ENCODE data around the gene KIF7. TPM values are rescaled to one million over a fixed set of nuclear protein-coding genes. Genes with fewer than 3 reads are reported as not detected.
A peak's percentile ranks its signal among the peaks of the same experiment; 100 is the strongest.

The KIF7 gene
- total RNA-seq, 1 donor from 2014 or later, result 2.2 TPM

DNA sequence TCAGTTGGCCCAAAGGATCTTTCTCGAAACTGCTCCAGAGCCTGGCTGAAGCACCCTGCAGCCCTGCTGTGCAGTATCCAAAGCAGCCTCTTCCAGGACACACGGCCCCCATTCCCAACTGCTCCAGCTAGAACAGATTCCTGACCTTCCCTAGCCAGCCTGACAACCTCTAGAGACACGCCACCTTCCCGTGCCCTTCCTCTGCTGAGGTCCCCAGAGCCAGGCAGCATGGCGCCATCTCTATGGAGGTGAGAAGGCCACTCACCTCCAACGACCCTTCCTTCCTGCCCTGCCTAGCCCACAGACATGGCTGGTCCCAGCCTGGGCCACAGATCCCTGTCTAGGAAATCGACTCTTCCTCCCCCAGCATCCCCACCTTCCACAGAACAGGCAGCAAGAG, 3.1 kb downstream of the KIF7 start:
- intact Hi-C loops (cut with micrococcal nuclease), result no loop called here
- ATAC-seq (no peak), DNase-seq (no peak)

DNA sequence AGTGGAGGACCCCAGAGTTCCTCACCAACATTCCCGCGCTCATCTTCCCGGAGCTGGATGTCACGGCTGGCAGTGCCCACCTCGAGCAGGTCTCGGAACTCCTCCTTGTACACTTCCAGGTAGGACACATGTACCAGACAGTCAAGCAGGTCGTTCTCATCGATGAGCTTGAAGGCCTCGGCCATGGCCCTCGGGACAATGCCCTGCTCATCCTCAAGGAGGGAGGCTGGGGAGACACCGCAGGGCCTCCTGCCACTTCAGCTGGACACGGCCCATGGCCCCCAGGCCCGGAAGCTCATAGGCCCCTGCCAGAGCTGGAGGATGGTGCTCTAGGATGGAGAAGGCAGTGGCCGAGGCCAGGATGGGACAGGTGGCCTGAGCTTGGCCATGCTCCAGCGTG, 5.6 kb downstream of the KIF7 start:
- ATAC-seq, result no peak
- no peak for DNase-seq
- intact Hi-C loops (cut with micrococcal nuclease), result no loop called here

DNA sequence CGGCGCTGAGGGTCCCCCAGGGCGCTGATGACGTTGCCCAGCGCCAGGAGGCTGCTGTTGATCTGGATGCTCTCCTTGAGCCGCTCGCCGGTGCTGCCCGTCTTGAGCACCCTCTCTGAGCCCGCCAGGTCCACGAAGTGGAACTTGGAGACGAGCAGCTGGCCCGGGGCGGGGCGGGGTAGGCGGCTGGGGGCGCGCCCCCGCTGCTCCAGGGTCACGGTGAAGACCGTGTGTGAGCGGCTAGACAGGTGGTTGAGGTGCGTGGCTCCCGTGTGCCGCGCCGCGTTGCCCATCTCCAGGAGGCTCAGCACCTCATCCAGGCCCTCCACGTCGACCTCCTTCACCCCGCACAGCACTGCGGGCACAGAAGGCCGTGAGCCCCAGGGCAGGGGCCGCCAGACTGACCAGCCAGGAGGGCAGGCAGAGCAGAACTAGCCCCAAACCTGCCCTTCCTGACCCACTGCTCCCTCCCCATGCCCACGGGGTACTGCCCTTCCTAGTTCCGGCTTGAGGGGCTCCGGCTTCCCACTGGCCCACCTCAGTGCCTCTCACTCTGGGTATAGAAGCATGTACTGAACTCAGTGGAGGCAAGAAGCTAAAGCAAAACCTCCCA, 6.1 kb downstream of the KIF7 start:
- no peak for ATAC-seq
- no peak for DNase-seq
- intact Hi-C loops (cut with micrococcal nuclease), result no loop called here

DNA sequence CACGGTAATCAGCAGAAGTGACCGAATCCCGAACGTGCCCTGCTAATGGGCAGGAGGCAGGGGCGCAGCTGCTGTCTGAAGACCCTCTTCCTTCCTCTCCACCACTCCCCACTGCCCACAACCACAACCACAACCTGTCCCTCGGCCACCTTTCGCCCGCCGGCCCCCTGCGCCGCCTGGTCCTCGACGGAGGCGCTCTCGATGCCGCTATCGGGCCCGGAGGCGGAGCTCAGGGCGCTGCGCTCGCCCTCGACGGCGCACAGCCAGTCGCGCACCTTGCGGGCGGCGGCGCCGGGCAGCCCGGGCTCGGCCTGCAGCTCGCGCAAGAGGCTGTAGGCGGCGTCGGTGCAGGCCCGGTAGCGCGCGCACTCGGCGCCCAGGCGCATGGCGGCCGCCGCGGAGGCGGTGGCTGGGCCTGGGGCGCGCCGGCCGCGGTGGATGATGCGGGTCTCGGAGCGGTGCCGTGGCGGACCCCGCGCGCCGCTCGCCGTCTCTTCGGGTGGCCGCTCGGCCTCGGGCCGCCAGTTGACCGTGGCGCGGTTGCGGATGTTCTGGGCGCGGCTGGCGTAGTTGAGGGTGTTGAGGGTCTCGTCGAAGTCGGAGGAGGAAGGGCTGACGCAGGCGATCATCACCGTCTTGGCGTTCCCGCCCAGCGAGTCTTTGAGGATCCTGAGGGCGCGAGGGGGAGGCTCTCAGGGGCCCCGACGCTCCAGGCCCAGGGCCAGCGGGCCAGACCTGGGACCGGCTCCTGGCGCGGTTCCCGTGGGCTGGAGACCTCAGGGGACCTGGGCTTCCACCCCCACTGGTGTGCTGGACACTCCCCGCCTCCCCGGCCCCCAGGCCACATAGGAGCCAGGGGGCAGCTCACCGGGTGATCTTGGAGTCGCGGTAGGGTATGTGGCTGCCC, 6.9 kb downstream of the KIF7 start:
- ATAC-seq, result no peak
- DNase-seq, result no peak
- intact Hi-C loops (cut with micrococcal nuclease), result no loop called here

DNA sequence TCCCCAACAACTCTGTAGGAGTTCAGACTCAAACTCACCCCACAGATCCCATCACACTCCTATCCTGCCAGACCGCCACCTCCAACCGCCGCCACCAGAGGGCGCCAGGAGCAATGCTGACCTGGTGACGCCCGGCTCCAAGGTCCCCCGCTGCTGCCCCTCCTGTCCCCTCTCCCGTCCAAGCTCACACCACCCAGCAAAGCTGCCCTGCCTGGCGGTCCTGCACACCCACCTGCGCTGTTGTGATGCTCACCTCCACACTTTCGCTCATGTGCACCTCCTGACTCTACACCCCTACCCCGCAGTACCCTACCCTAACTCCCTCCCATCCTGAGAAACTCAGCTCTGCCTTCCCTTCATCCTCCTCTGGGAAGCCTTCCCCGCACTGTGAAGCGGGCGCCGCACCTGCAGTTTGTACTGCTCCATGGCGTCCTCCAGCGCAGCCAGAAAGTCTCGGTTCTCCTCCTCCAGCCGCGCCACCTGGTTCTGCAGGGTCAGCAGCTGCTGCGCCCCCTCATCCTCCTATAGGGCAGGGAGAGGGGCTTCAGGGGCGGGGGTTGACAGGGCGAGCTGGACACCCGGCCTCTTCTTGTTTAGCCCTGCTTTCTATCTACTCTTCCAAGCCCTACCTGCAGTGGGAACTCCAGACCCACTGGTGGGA, 7.9 kb downstream of the KIF7 start:
- DNase-seq (peak; percentile 91), ATAC-seq (peak; percentile 74)
- intact Hi-C loops (cut with micrococcal nuclease), result no loop called here

DNA sequence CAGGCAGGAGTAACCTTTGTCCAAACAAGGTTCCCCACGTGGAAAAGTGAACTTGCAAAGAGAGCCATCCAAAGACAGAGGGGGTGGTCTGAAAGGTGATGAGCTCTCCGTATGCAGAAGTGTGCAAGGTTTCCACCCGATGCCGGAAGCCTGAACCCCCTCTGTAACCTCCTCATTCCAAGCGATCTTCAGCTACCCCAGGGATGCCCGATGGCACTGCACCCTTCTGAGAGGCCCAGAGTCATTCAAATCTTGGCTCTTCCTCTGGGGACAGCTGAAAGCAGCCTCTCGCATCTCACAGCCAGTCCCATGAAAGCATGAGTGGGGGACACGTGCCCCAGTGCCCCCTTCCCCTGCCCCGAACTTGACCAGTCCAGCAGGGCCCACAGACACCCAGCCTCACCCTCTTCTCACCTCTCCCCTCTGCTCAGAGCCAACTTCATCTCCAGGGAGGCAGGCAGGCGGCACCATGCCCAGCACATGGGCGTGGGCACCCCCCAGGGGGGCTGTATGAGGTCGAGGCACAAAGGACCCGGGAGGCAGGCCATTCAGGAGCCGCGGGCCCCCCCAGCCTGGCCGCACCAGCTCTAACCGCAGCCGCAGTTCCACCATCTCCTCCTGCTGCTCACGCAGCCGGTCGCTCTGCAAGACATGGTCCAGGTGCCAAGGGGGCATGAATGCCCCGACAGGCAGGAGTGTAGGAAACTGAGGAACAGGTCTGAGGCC, 8.7 kb downstream of the KIF7 start:
- intact Hi-C loops (cut with micrococcal nuclease), result no loop called here
- DNase-seq, result no peak
- ATAC-seq, result no peak

DNA sequence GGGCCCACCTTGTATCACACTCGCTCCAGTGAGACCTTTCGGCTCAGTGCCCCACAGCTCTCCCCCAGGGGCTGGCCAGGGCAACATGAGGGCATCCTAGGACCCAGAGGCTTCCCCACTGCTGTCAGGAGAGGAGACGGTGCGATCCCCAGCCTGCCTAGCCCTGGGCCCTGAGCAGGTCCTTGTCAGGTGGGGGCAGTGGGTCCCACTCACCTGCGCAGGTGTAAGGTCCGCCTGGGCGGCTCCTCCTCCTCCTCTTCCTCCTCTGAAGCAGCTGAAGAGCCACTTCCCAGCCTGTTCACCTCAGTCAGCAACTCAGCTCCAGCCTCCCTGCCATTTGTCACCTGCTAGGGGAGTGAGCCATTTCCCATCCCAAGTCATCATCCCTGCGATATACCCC, 9.6 kb downstream of the KIF7 start:
- ATAC-seq (no peak), DNase-seq (no peak)
- intact Hi-C loops (cut with micrococcal nuclease), result no loop called here

DNA sequence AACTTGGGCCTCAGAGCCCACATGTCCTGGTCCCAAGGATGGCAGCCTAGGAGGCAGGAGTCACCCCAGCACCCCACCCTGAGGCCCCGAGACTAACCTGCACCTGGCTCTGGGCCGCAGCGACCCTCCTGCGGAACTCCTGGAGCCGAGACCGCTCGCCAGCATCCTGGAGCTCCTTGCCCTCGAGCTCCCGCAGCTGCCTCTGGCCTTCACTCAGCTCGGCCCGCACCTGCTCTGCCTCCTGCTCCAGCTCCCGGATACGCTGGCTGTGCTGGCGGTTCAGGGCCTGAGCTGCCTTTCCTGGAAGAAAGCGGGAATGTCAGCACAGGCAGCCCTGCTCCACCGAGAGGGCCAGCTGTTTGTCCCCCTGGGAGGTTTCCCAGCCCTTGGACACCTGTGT, 13.2 kb downstream of the KIF7 start:
- intact Hi-C loops (cut with micrococcal nuclease), result no loop called here
- DNase-seq (no peak), ATAC-seq (peak; percentile 4)

DNA sequence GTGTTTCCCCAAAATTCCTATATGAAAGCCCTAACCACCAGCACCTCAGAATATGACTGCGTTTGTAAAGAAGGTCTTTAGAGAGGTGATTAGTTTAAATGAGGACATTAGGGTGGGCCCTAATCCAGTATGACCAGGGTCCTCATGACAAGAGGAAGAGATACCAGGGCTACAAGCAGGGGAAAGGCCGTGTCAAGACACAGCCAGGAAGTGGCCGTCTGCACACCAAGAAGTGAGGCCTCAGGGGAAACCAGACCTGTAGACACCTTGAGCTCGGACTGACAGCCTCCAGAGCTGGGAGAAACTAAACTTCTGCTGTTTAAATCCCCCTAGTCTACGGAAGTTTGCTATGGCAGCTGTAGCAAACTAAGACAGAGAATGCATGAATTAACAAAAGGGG, 14.2 kb downstream of the KIF7 start:
- DNase-seq, result no peak
- intact Hi-C loops (cut with micrococcal nuclease), result no loop called here
- ATAC-seq, result no peak

DNA sequence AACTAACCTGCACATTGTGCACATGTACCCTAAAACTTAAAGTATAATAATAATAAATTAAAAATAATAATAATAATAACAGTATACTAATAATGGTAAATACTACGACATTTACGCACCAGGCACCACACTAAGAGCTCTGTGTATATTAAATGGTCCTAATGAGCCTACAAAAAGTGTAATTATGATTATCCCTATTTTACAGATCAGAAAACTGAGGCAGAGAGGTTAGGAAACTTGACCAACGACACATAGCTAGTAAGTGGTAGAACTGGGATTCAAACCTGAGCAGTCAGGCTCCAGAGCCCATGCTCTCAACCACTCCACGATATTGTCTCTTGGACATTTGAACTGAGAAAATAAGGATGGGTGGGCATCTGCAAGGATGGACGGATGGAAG, 15.0 kb downstream of the KIF7 start:
- no peak for DNase-seq
- ATAC-seq, result no peak
- intact Hi-C loops (cut with micrococcal nuclease), result no loop called here

DNA sequence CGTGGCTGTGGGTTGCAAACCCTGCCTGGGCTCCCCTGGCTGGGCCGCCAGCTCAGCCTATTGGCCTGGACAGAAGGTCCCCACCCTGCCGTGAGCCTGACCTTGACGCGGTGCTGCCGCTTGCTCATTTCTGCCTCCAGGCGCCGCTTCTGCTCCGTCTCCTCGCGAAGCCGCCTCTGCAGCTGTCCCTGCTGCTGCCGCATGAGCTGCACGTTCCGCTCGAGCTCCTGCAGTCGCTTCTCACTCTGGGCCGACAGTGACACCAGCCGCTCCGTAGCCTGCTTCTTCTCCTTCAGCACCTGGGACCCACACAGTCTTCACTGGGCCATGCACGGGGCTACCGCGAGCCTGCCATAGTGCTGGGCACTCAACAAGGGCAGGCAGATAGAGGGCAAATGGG, 21.7 kb downstream of the KIF7 start:
- intact Hi-C loops (cut with micrococcal nuclease), result no loop called here
- no peak for DNase-seq
- ATAC-seq, result no peak

DNA sequence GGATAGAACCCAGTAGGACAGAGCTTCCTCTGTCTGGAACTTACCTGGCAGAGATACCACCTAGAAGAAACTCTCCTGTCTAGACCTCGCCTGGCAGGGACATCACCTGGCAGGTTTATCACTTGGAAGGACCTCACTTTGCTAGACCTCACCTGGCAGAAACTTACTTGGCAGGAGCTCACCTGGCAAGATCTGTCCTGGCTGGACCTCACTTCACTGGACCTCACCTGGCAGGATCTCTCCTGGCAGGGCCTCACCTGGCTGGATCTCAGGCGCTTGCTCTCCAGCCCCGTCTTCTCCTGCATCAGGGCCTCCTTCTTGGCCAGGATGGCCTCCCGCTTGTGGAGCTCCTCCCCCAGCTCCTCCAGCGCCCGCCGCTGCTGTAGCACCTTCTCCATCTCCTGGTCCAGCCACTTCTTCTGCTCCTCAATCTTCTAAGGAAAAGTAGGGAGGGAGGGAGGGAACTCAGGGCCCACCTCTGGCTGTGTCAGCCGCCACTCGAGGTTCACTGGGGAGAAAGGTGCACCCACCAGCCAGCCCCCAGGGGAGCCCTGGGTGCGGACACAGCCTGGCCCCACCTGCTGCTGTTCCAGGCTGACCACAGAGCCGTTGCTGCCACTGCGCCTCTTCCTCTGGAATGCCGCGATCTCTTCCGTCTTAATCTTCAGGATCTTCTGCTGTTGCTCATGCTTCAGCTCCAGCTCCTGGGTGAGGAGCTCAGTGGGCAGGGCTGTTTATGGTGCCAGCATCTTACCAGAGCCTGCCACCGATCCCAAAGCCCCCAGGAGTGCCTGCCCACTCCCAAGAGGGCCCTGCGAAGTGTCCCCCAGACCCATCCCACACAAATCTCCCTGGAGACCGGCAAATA, 22.5 kb downstream of the KIF7 start:
- ATAC-seq, result no peak
- DNase-seq, result no peak
- intact Hi-C loops (cut with micrococcal nuclease), result no loop called here

DNA sequence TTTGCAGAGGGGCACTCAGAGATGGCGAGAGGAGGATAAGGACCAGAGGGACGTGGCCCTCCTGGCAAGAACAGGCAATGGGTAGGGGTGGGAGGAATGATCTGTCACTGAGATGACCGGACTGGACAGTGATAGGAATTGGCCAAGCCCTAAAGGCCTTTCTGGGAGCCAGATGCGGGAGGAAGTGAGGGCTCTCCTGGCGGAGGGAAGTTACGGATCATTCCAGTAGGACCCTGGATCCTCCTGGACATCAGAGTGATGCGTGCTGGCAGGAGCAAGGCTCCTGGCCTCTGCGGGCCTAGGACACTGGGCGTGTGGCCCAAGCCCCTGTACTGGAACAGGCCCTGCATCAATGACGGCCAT, 23.4 kb downstream of the KIF7 start:
- intact Hi-C loops (cut with micrococcal nuclease), result no loop called here
- DNase-seq (no peak), ATAC-seq (no peak)

DNA sequence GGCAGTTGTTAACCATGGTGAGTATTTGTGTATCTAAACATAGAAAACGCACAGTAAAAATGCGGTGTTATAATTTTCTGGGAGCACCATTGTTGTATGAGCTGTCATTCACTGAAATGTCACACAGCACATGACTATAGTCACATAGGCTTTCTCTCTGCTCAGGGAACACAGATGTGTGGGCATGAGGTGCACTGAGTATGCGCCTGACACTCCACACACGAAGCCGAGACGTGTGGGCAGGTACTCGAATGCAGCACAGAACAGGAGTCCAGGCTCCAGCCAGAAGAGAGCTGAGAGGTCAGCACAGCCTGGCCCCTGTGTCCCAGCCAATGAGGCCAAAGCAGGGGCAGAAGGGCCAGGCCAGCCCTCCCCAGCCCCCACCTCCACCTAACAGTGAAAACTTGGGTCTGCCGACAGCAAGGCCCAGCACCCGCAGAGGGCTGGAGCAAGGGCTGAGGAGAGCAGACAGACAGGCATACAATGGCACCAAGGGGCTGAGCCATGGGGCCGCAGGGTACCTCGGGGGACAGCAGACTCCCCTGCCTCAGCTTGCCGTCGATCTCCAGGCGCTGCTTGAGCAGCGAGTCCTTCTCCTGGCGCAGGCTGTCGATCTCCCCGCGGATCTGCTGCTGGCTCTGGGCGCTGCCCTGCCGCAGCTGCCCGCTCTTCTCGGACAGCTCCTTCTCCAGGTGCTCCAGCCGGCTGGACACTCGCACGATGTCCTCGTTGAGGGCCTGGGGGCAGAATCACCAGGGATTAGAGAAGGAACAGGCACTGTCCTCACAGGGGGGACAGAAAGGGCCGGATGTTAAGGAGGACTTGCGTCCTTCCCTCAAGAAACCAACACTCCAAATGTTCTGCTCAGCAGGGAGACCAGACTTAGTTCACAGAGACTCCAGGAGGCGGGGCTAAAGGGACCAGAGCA, 24.0 kb downstream of the KIF7 start:
- no peak for ATAC-seq
- no peak for DNase-seq
- intact Hi-C loops (cut with micrococcal nuclease), result no loop called here

DNA sequence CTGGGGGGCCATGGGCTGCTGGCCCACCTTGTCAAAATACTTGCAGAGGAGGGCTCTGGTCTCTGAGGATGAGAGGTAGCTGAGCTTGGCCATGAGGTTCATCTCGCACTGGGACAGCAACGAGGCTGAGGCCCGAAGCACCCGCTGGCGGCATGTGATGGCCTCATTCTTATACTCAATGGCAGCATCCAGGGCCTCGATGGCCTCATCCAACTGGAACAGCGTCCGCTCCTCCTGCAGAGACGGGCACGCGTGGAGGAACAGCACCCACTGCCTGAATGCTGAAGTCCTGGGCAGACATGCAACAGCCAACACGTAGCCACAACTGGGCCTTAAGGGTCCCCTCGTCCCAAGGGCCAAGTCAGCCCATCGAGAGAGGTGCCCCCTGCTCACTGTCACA, 25.0 kb downstream of the KIF7 start:
- intact Hi-C loops (cut with micrococcal nuclease), result no loop called here
- no peak for DNase-seq
- ATAC-seq, result no peak

DNA sequence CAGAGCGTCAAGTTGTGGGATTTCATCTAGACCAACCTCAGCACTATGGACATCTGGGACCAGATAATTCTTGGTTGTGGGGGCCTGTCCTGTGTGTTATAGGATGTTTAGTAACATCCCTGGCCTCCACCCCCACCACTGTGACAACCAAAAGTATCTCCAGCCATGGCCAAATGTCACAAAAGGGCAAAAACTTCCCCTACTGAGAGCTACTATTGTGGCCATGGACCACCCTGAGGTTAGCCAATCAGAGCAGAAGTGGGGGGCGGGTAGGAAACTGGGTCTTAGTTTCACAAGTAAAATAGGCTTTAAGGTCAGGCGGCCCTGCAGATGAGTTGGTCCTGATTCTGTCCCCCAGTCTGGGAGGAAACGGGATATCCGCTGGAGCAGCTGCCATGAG, 25.4 kb downstream of the KIF7 start:
- DNase-seq (no peak), ATAC-seq (no peak)
- intact Hi-C loops (cut with micrococcal nuclease), result no loop called here

DNA sequence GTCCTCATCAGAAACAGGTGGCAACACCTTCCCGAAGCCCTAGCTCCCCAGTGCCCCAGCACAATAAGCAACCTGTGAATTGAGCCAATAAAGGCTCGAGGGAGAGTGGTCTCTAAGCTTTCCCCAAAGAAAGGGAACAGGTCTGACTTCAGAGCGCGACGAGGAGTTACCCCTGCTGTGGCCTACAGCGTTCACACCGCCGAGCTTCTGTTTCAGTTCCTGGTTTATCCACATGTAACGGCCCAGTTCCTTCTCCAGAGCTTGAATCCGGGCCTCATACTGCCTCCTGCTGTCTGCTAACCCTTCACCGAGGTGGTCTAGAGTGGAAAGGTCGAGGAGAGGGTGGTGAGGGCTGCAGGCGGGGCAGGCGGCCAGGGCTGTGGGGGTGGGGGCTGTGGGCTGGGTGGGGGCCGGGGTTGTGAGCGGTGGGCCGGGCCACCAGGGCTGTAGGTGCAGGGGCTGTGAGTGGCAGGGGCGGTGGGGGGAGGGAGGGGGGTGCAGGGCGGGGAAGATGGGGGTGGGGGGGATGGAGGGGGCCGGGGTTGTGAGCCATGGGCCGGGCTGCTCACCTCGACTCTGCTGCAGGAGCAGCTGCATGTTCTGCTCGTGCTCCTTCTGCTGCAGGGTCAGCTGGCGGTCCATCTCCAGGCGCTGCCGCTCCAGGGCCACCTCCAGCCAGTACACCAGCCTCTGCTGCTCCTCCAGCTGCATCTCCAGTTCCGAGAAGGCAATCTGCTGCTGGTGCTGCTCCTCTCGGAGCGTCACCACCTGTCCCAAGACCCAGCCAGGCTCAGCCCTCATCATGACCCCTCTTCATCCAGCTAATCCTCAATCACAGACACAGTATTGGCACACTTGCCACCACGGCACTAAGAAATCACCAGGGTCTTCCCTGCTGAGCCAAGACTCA, 26.2 kb downstream of the KIF7 start:
- DNase-seq (no peak), ATAC-seq (no peak)
- intact Hi-C loops (cut with micrococcal nuclease), result no loop called here

All from left ventricle myocardium superior (tissue), 1 donor.